Ascending aorta (tissue), 2 donors: ENCODE measurements around the gene ZNF280B. TPM values are rescaled to one million over a fixed set of nuclear protein-coding genes. Genes with fewer than 3 reads are reported as not detected.
"Not testable (repeated sequence)": the region's sequence is repeated elsewhere in the genome, so short reads cannot be mapped to it uniquely, and the experiment has no call there.

ENCODE experiments used
- DNase-seq, 2 donors: peaks; one replicate each; pipeline ENCODE4 v3.0.0-alpha.2; 2019; ENCODE audit warnings: low spot score in 2 of 2
- H3K27ac ChIP-seq, 2 donors: fragments of 200-600 bp; sonication (generic); one replicate each; pipeline ENCODE4 v1.5.1; 2016 to 2017; ENCODE audit warnings: mild to moderate bottlenecking in 1 of 2
- H3K27me3 ChIP-seq: fragments of 200-600 bp; sonication (generic); one replicate; pipeline ENCODE4 v1.5.1; 2017
- H3K36me3 ChIP-seq, 2 donors: fragments of 200-600 bp; sonication (generic); one replicate each; pipeline ENCODE4 v1.5.1; 2016
- H3K4me1 ChIP-seq, 2 donors: fragments of 200-600 bp; sonication (generic); one replicate each; pipeline ENCODE4 v1.5.1; 2016 to 2017; ENCODE audit warnings: mild to moderate bottlenecking in 1 of 2
- H3K4me3 ChIP-seq, 2 donors: fragments of 200-600 bp; sonication (generic); one replicate each; pipeline ENCODE4 v1.5.1; 2016 to 2017; ENCODE audit warnings: mild to moderate bottlenecking in 1 of 2
- H3K9me3 ChIP-seq, 2 donors: fragments of 200-600 bp; sonication (generic); one replicate each; pipeline ENCODE4 v1.5.1; 2016
- intact Hi-C: fragments of 100-400 bp; cut with DNase I; formaldehyde crosslinking; loops from one replicate; pipeline ENCODE4 v1.15.1; 2023
- total RNA-seq: library from RNA; depleted of rRNA; stranded (reverse); fragments of >200 nt; gene quantifications from one replicate; pipeline ENCODE4 v1.1.0, GENCODE V29; 2016
- TF ChIP-seq, protein P1 (sequence below), 3 experiments: fragments of 200-600 bp in 2 of 3; fragments of 450-650 bp in 1 of 3; sonication (generic) in 2 of 3; IDR thresholded peaks; one replicate each; pipeline ENCODE4 v1.5.1; 2016 to 2019; ENCODE audit warnings: antibody characterized with exemption in 3 of 3, mild to moderate bottlenecking in 1 of 3, moderate library complexity in 1 of 3

ZNF280B gene
- total RNA-seq, 1 donor from 2014 or later = not detected

DNA sequence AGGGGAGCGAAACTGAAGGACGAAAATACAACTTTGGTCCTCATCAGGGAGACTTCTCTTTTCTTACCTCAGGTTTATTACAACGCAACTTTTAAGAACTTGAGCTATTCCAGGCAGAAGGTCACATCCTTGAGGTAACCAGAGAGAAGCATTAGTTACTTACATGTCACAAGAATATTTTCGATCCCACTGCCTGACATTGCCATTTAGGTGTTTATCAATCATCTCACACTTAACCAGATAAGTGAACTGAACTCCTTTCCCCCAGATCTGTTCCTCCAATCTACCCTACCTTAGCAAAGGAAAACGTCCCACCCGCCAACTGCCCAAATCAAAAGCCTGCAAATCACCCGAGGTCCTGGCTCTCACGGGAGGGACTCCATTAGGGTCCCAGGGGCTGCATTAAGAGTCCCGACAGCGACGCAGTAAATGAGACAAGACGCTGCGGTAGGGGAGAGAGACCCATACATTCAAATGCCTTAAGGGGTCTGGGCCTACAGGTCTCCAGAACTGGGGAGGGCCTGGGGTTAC lies 734 bp downstream of the ZNF280B start:
- peak overlapping the region; percentile 37 to 47 for H3K4me3 ChIP-seq
- no peaks in the 10 kb centered on the region for H3K36me3 ChIP-seq
- TF ChIP-seq, protein P1, sequence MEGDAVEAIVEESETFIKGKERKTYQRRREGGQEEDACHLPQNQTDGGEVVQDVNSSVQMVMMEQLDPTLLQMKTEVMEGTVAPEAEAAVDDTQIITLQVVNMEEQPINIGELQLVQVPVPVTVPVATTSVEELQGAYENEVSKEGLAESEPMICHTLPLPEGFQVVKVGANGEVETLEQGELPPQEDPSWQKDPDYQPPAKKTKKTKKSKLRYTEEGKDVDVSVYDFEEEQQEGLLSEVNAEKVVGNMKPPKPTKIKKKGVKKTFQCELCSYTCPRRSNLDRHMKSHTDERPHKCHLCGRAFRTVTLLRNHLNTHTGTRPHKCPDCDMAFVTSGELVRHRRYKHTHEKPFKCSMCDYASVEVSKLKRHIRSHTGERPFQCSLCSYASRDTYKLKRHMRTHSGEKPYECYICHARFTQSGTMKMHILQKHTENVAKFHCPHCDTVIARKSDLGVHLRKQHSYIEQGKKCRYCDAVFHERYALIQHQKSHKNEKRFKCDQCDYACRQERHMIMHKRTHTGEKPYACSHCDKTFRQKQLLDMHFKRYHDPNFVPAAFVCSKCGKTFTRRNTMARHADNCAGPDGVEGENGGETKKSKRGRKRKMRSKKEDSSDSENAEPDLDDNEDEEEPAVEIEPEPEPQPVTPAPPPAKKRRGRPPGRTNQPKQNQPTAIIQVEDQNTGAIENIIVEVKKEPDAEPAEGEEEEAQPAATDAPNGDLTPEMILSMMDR (IDR thresholded peaks at IDR 0.05) = no peak
- H3K27me3 ChIP-seq = no peaks in the 10 kb centered on the region
- intact Hi-C loops = no loop called here
- no peaks in the 10 kb centered on the region for H3K4me1 ChIP-seq
- no peak for DNase-seq
- H3K27ac ChIP-seq = no peak overlapping the region
- peaks cover 5 to 9% of the 10 kb centered on the region in 2 donors for H3K9me3 ChIP-seq

DNA sequence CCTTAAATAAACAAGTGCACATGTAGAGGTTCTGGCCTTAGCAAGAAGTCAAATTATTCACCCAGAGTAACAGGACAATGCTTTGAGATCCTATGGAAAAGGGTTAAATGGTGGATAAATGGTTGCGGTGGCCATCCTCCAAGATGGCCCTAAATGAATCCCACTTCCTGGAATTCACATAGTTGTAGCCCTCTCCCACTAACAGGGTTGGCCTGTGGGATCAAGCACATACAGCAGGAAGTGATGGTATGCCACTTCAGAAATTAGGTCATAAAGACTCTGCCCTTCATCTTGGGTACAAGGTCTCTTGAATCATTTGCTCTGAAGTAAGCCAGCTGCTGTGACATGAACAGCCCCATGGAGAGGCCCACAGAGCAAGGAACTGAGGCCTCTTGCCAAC lies 1.8 kb downstream of the ZNF280B start:
- TF ChIP-seq, protein P1 (IDR thresholded peaks at IDR 0.05) = no peak
- no peaks in the 10 kb centered on the region for H3K4me1 ChIP-seq
- H3K27me3 ChIP-seq = no peaks in the 10 kb centered on the region
- DNase-seq = no peak
- H3K9me3 ChIP-seq = peaks cover 5 to 9% of the 10 kb centered on the region in 2 donors
- H3K36me3 ChIP-seq = no peaks in the 10 kb centered on the region
- H3K27ac ChIP-seq = no peak overlapping the region
- intact Hi-C loops = no loop called here
- no peak overlapping the region for H3K4me3 ChIP-seq

DNA sequence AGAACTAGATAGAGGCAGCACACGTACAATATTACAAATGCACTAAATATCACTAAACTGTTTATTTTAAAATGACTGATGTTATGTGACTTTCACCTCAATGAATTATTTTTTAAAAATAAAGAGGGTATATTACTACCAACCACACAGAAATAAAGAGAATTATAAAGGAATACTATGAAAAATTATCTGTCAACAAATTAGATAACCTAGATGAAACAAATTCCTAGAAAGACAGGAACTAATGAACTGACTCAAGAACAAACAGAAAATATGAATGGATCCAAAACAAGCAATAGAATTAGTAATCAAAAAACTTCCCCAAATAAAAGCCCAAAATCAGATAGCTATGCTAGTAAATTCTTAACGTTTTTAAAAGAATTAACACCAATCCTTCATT lies 10.3 kb downstream of the ZNF280B start:
- no peak overlapping the region for H3K27ac ChIP-seq
- TF ChIP-seq, protein P1 (IDR thresholded peaks at IDR 0.05) = no peak
- intact Hi-C loops = no loop called here

DNA sequence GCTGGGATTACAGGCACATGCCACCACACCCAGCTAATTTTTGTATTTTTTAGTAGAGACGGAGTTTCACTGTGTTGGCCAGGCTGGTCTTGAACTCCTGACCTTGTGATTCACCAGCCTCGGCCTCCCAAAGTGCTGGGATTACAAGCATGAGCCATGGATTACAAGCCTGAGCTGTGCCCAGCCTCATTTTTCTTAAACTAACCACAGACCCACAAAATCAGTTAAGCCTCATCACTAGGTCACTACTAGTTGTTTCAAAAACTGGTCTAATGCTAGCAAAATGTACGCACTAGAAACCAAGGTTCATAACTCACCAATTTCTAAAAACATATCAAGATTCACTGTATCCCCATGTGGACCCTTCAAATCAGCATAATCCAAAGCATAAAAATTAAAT lies 17.0 kb downstream of the ZNF280B start:
- H3K27ac ChIP-seq, DNase-seq, H3K9me3 ChIP-seq, H3K4me1 ChIP-seq, H3K36me3 ChIP-seq, H3K4me3 ChIP-seq, H3K27me3 ChIP-seq, intact Hi-C loops: not testable (repeated sequence)

More for the DNA sequence above, 10.3 kb downstream of the ZNF280B start:
- Histone ChIP-seq H3K4me1 (no peaks in the 10 kb centered on the region), H3K36me3 (no peaks in the 10 kb centered on the region), H3K27me3 (no peaks in the 10 kb centered on the region), H3K9me3 (no peaks in the 10 kb centered on the region), H3K4me3 (no peak overlapping the region)
- no peak for DNase-seq

DNA sequence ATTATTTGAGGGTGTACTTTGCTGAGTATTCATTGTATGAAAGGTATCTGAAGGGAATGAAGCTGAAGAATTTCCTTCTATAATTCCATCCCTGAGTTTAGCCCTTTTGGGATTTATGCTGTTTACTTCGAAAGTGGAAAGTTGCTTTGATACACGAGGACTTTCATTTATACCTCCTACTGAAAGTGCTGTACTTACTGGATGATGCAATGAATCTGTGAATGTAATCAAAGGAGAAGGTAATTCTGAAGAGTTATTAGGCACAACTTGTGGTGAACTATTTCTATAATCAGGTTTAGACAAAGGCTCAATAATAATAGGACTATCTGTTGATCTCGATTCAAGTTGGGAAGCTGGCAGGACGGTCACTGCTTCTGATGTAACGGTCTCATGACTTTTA lies 19.8 kb downstream of the ZNF280B start:
- Histone ChIP-seq H3K27ac (no peak overlapping the region), H3K27me3 (no peaks in the 10 kb centered on the region), H3K9me3 (no peaks in the 10 kb centered on the region), H3K4me1 (no peaks in the 10 kb centered on the region), H3K36me3 (no peaks in the 10 kb centered on the region), H3K4me3 (no peak overlapping the region)
- TF ChIP-seq, protein P1 (IDR thresholded peaks at IDR 0.05) = no peak
- no peak for DNase-seq
- intact Hi-C loops = no loop called here

DNA sequence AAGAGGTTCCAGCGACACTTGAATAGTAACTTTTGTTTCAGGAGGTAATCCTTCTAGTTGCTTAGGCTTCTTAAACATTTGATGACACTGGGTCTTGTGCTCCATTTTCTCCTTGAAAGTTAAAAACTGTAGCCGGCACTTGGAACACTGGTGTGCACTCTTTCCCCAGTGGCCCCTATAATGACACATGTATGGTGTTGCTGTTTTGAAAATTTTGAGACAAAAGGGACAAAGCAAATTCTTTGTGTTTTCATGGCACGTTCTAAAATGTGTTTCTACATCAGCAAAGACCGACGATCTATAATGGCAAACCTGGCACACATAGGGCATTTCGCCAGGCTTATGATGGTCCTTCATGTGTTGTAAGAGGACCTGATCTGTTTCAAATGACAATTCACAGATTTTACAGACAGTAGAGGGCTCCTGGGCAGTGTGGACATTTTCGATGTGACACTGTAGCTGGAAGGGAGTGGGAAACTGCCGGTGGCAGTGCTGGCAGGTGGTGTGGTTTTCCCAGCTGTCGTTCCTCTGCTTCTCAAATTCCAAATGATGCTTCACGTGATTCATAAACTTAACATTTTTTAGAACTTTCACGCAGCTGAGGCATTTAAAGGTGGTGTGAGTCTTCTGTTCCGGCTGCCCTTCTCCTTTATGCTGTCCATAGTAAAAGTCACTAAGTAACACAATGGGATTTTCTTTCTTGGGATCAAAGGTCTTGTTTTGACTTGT lies 20.5 kb downstream of the ZNF280B start:
- DNase-seq = no peak
- H3K27ac ChIP-seq = no peak overlapping the region
- TF ChIP-seq, protein P1 (IDR thresholded peaks at IDR 0.05) = no peak
- no peaks in the 10 kb centered on the region for H3K4me1 ChIP-seq
- no peak overlapping the region for H3K4me3 ChIP-seq
- no peaks in the 10 kb centered on the region for H3K36me3 ChIP-seq
- H3K9me3 ChIP-seq = no peaks in the 10 kb centered on the region
- H3K27me3 ChIP-seq = no peaks in the 10 kb centered on the region
- intact Hi-C loops = no loop called here
